22Rv1 (cell line): ENCODE data around the gene AGT.

ENCODE experiments used
- CTCF ChIP-seq: fragments of 450-650 bp; IDR thresholded peaks from 2 replicates; pipeline ENCODE4 v1.5.1; 2017; ENCODE audit warnings: mild to moderate bottlenecking
- ZFX ChIP-seq: fragments of 450-650 bp; IDR thresholded peaks from 2 replicates; pipeline ENCODE4 v1.6.1; 2017; ENCODE audit warnings: antibody characterized with exemption, borderline replicate concordance

GRCh38 chr1:230701434-230701833 is 12.5 kb downstream of the AGT start:
- TF ChIP-seq CTCF = no peak
- TF ChIP-seq ZFX = no peak
